K562 (cell line): ENCODE measurements around the gene RBM34. TPM values are rescaled to one million over a fixed set of nuclear protein-coding genes. Genes with fewer than 3 reads are reported as not detected.

ENCODE experiments used
- BRD9 ChIP-seq: fragments of 450-650 bp; IDR thresholded peaks from 2 replicates; pipeline ENCODE4 v1.6.1; 2018; ENCODE audit warnings: low read depth; ENCODE audit not compliant: partially characterized antibody
- CHAMP1 ChIP-seq: fragments of 450-650 bp; IDR thresholded peaks from 2 replicates; pipeline ENCODE4 v1.6.1; 2016; ENCODE audit warnings: mild to moderate bottlenecking
- CHD2 ChIP-seq: IDR thresholded peaks from 2 replicates; pipeline ENCODE4 v1.6.1; 2011; ENCODE audit warnings: low read depth, low read length
- FOXK2 ChIP-seq, 2 experiments: fragments of 450-650 bp; IDR thresholded peaks in 1 of 2; conservative IDR thresholded peaks in 1 of 2; 2 replicates each; pipeline ENCODE4 v1.6.1; 2016; ENCODE audit warnings: low read depth in 2 of 2, mild to moderate bottlenecking in 1 of 2
- GATAD2B ChIP-seq: fragments of 450-650 bp; IDR thresholded peaks from 2 replicates; pipeline ENCODE4 v1.6.1; 2017; ENCODE audit warnings: mild to moderate bottlenecking, borderline replicate concordance
- GTF2E2 ChIP-seq: fragments of 200-800 bp; sonication (Bioruptor generic); IDR thresholded peaks from 2 replicates; pipeline ENCODE4 v1.6.1; 2016; ENCODE audit warnings: missing genetic modification characterization, missing compliant biosample characterization
- POLR3A ChIP-seq: IDR thresholded peaks from 2 replicates; pipeline ENCODE4 v1.6.1; 2011; ENCODE audit warnings: borderline replicate concordance, mild to moderate bottlenecking, moderate library complexity; ENCODE audit not compliant: insufficient read length, insufficient read depth; ENCODE audit errors: extremely low read depth
- PPARD ChIP-seq: fragments of 250-450 bp; sonication (Bioruptor Pico); IDR thresholded peaks from 2 replicates; pipeline ENCODE4 v1.8.0; 2022; ENCODE audit warnings: inconsistent platforms, mild to moderate bottlenecking, moderate library complexity
- PRPF4 ChIP-seq: fragments of 200-400 bp; formaldehyde crosslinking; IDR thresholded peaks from one replicate; pipeline ENCODE4 v1.6.1; 2017; ENCODE audit warnings: low read length, low read depth, mild to moderate bottlenecking; ENCODE audit not compliant: insufficient read depth, poor library complexity, severe bottlenecking
- RBBP5 ChIP-seq: fragments of 200-600 bp; sonication (generic); IDR thresholded peaks from 2 replicates; pipeline ENCODE4 v1.6.1; 2012; ENCODE audit warnings: borderline replicate concordance, mild to moderate bottlenecking, low read length, control low read depth, inconsistent platforms; ENCODE audit not compliant: insufficient read depth, poor library complexity, severe bottlenecking
- SIN3A ChIP-seq, 2 experiments: fragments of 150-350 bp in 1 of 2; IDR thresholded peaks; 2 replicates each; pipeline ENCODE4 v1.6.1; 2011 to 2016; ENCODE audit warnings: borderline replicate concordance in 2 of 2, low read depth in 2 of 2, low read length in 2 of 2, mild to moderate bottlenecking in 2 of 2, moderate library complexity in 2 of 2; ENCODE audit not compliant: control insufficient read depth in 1 of 2
- SMARCA5 ChIP-seq: fragments of 450-650 bp; IDR thresholded peaks from 2 replicates; pipeline ENCODE4 v1.6.1; 2016
- ZBTB33 ChIP-seq: sonication (generic); formaldehyde crosslinking; IDR thresholded peaks from 2 replicates; pipeline ENCODE4 v1.8.1; 2023; ENCODE audit warnings: mild to moderate bottlenecking, missing genetic modification reagents
- ZEB2 ChIP-seq: fragments of 450-650 bp; IDR thresholded peaks from 2 replicates; pipeline ENCODE4 v1.6.1; 2016
- ZNF239 ChIP-seq: fragments of 250-450 bp; sonication (Bioruptor Pico); IDR thresholded peaks from 2 replicates; pipeline ENCODE4 v1.4.0; 2020; ENCODE audit warnings: mild to moderate bottlenecking
- ZNF274 ChIP-seq: IDR thresholded peaks from 2 replicates; pipeline ENCODE4 v1.6.1; 2011; ENCODE audit warnings: low read depth, mild to moderate bottlenecking, low read length, moderate library complexity, borderline replicate concordance
- ZNF695 ChIP-seq: fragments of 450-650 bp; formaldehyde crosslinking; IDR thresholded peaks from 2 replicates; pipeline ENCODE4 v1.4.0; 2020; ENCODE audit warnings: mild to moderate bottlenecking, moderate library complexity
- ZNF830 ChIP-seq: fragments of 250-450 bp; sonication (Bioruptor Pico); IDR thresholded peaks from 2 replicates; pipeline ENCODE4 v1.5.0; 2021; ENCODE audit warnings: mild to moderate bottlenecking
- polyA plus RNA-seq, 8 experiments: library from polyadenylated mRNA; depleted of rRNA in 4 of 8; stranded (reverse) in 5 of 8; unstranded in 3 of 8; fragments of >200 nt; fragmentation: Nextera tagmentation in 2 of 8; fragmentation: Illumina TruSeq in 1 of 8; extraction: Ambion mirVana in 2 of 8; extraction: Trizol in 1 of 8; gene quantifications; 2 replicates each; pipeline versions ENCODE4 v1.2.1 to v1.2.3, GENCODE V29; 2011 to 2014; ENCODE audit warnings: inconsistent platforms in 1 of 8, missing spikeins in 1 of 8
- total RNA-seq, 7 experiments: library from RNA; depleted of rRNA in 6 of 7; stranded (reverse); fragments of >200 nt in 6 of 7; fragmentation: Illumina TruSeq in 2 of 7; extraction: Trizol in 2 of 7; gene quantifications; 2 replicates each; pipeline versions ENCODE4 v1.2.1 to v1.2.3, GENCODE V29; 2011 to 2021; ENCODE audit warnings: low replicate concordance in 1 of 7

Gene RBM34
- total and polyA plus RNA-seq, 9 of the 15 experiments (the other 6 are each of a cell fraction or from before 2014, with no cell fraction given) = 64.0 to 178 (median 124) TPM

GRCh38 chr1:235161685-235162327, 756 bp upstream of the RBM34 start (continued):
- TF ChIP-seq ZNF274 (no peak), ZBTB33 (CRISPR knock-in tag) (peak; percentile 92), ZEB2 (peak; percentile 69), FOXK2 (conservative IDR thresholded peaks at IDR 0.05 in 1 of 2, IDR thresholded peaks at IDR 0.05 in 1 of 2; ENCODE audit: low read depth in 2 of 2) (no peak), ZNF239 (CRISPR knock-in tag) (no peak), PPARD (no peak), BRD9 (no peak), CHD2 (no peak), GATAD2B (no peak), CHAMP1 (0 out of 2 replicates have a peak, but pooled peaks have one; percentile 6), PRPF4 (no peak), GTF2E2 (no peak), SIN3A (IDR thresholded peaks at IDR 0.05; ENCODE audit: borderline replicate concordance in 2 of 2, control insufficient read depth in 1 of 2, low read depth in 2 of 2, low read length in 2 of 2) (no peak), ZNF830 (CRISPR knock-in tag) (no peak), SMARCA5 (peak; percentile 26; the same call in 1 of the 2 replicates), POLR3A (no peak), ZNF695 (CRISPR knock-in tag) (no peak), RBBP5 (no peak)
